ENCODE data around the gene SCPEP1.

The SCPEP1 gene

DNA sequence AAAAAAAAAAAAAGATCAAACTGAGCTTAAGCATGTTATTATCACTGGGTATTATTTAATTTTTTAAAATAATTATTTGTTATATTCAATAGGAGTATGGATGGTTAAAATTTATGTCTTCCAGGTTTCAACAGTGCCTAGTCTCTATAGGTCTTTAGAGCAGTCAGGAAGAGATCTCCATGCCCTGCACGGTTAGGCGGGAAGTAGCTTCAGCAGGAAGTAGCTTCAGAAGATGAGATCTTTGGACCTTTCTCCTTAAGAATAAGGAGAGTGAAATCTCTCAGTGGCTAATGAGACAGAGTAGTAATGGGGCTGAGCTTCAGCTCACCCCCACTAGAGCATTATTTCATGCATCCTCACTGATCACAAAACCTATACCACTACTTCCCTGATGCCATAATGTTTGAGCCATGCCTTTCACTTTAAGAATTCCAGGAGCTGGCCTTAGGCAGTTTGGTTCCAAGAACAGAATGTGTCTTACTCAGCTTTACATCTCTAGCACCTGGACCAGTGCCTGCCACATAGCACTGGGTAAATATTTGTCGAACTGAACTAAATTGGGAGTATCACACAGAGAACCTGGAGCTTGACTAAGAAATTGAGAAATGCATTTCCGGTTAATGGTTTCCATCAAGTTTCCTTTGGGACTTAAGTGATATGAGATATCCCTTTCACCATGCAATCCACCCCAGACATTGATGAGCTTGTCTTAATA is 43.5 kb downstream of the SCPEP1 start:
- no peak for DNase-seq (ENCODE audit: low read depth, low spot score)
- in situ Hi-C loops (cut with HindIII; ENCODE audit: low sequenced_read_pairs): no loop called here
- TF ChIP-seq, protein P1, sequence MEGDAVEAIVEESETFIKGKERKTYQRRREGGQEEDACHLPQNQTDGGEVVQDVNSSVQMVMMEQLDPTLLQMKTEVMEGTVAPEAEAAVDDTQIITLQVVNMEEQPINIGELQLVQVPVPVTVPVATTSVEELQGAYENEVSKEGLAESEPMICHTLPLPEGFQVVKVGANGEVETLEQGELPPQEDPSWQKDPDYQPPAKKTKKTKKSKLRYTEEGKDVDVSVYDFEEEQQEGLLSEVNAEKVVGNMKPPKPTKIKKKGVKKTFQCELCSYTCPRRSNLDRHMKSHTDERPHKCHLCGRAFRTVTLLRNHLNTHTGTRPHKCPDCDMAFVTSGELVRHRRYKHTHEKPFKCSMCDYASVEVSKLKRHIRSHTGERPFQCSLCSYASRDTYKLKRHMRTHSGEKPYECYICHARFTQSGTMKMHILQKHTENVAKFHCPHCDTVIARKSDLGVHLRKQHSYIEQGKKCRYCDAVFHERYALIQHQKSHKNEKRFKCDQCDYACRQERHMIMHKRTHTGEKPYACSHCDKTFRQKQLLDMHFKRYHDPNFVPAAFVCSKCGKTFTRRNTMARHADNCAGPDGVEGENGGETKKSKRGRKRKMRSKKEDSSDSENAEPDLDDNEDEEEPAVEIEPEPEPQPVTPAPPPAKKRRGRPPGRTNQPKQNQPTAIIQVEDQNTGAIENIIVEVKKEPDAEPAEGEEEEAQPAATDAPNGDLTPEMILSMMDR (IDR thresholded peaks at IDR 0.05; ENCODE audit: low read depth, low read length): no peak

DNA sequence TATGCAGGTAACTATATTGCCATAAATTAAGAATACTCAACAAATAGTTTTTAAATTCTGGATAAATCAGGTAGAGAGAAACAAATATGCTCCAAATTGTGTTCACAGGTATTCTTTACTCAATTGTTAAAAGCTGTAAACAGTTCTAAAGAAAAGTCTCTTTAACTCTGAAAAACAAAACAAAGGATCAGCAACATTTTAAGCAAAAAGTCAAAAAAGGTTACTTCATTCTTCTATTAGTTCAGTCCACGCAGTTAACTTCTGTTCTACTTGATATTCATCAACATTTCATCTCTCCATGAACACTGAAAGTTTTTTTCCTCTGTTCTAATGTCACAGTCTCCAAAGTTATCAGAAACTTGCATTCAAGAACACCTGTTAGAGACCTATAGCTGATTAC is 47.9 kb downstream of the SCPEP1 start:
- in situ Hi-C loops (cut with HindIII; ENCODE audit: low sequenced_read_pairs): no loop called here
- TF ChIP-seq, protein P1 (IDR thresholded peaks at IDR 0.05; ENCODE audit: low read depth, low read length): no peak
- no peak overlapping the region for H3K4me3 ChIP-seq (ENCODE audit: low read depth, low read length)
- no peak for DNase-seq (ENCODE audit: low read depth, low spot score)

More for the DNA sequence above, 43.5 kb downstream of the SCPEP1 start:
- H3K4me3 ChIP-seq (ENCODE audit: low read depth, low read length): no peak overlapping the region

DNA sequence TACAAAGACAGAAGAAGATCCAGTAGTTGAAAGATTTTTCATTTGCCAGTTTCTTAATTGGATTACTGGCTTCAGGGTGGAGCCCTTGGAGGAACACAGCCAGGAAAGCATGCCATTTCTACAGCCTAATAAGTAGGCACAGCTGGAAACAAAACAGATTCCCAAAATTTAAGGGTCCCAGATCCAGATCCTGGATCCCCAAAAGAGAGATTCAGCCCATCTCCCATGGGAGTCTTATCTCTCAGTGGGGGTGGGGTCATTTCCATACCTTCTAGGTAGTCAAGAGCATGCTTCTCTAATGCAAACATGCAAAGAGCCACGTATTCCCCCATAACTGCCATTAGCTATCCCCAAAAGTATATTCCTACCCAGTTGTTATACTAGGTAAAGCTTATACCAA is 49.9 kb downstream of the SCPEP1 start:
- in situ Hi-C loops (cut with HindIII; ENCODE audit: low sequenced_read_pairs): no loop called here
- DNase-seq (ENCODE audit: low read depth, low spot score): no peak
- TF ChIP-seq, protein P1 (IDR thresholded peaks at IDR 0.05; ENCODE audit: low read depth, low read length): no peak
- H3K4me3 ChIP-seq (ENCODE audit: low read depth, low read length): no peak overlapping the region

DNA sequence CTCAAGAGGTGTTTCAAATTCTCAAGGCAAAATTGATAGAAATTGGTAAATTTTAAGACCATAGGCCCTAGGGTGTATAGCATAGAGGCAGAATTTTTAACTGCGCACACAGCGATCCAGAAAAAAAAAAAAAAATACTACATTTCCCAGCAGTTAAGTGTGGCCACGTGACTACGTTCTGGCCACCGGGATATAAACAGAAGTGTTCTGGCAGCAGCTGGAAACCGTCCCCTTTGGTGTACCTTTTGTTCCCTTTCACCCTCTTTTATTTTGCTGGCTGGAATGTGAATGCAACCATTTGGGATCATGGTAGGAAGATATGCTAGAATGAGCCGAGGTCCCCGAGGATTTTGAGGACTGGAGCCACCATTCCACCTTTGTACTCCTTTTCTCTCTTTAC is 54.4 kb downstream of the SCPEP1 start:
- in situ Hi-C loops (cut with HindIII; ENCODE audit: low sequenced_read_pairs): no loop called here
- no peak for DNase-seq (ENCODE audit: low read depth, low spot score)
- TF ChIP-seq, protein P1 (IDR thresholded peaks at IDR 0.05; ENCODE audit: low read depth, low read length): no peak
- H3K4me3 ChIP-seq (ENCODE audit: low read depth, low read length): no peak overlapping the region

DNA sequence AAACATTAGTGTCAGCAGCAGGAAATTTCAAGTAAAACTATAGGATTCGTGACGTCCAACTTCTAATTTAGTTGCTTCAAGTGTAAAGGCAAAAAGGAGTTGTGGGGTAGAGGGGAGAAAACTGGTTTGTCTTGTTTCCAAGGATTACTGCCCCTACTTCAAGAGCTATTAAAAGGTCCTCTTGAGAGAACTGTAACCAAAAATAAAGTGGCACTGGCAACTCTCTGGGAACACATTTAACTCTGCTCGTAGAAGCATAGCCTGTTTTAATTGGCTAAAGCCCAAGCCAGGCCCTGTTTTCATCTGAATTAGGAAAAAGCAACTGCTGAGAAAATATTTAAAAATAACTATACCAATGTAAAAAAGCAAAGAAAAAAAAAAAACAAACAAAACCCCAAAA is 55.4 kb downstream of the SCPEP1 start:
- no peak overlapping the region for H3K4me3 ChIP-seq (ENCODE audit: low read depth, low read length)
- in situ Hi-C loops (cut with HindIII; ENCODE audit: low sequenced_read_pairs): no loop called here
- TF ChIP-seq, protein P1 (IDR thresholded peaks at IDR 0.05; ENCODE audit: low read depth, low read length): no peak
- DNase-seq (ENCODE audit: low read depth, low spot score): peak; percentile 42

DNA sequence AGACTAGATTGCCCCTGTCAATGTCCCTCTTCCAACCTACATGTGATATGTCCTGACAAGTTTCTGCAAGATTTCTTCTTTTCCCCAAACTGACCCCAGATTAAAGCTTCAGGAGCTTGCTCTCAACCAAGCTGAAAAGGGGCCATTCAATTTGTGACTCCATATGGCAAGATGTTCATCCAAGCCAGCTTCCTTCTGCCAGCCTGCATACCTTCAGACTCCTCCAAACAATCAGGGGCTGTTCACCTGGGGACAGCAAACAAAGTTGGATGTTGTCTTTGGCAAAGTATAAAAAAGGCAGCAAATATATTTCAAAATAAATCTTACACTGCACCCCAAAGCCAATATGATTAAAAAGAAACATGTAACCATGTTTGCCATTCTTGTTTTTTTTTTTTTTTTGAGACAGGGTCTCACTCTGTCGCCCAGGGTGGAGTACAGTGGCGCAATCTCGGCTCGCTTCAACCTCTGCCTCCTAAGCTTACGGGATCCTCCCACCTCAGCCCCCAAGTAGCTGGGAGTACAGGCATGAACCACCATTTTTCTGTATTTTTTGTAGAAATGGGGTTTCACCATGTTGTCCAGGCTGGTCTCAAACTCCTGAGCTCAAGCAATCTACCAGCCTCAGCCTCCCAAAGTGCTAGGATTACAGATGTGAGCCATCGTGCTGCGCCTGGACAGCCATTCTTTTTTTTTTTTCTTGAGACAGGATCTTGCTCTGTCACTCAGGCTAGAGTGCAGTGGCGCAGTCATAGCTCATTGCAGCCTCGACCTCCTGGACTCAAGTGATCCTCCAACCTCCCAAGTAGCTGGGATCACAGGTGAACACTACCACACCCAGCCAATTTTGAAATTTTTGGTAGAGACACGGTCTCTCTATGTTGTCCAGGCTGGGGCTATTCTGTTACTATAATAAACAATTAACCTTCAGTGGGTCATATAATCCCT is 57.1 kb downstream of the SCPEP1 start:
- in situ Hi-C loops (cut with HindIII; ENCODE audit: low sequenced_read_pairs): no loop called here
- H3K4me3 ChIP-seq (ENCODE audit: low read depth, low read length): no peak overlapping the region
- no peak for DNase-seq (ENCODE audit: low read depth, low spot score)
- TF ChIP-seq, protein P1 (IDR thresholded peaks at IDR 0.05; ENCODE audit: low read depth, low read length): no peak

Data from astrocyte of the spinal cord (primary cell).